Measurements from ENCODE around the gene SCAPER.

GRCh38 chr15:76812381-76812780, 92.8 kb downstream of the SCAPER start:
- no peak for TF ChIP-seq CTCF (tag by site-specific recombination; IDR thresholded peaks at IDR 0.05)
- no peak for TF ChIP-seq ZNF248 (tag by site-specific recombination; IDR thresholded peaks at IDR 0.05)
- TF ChIP-seq TCF7L2 (IDR thresholded peaks at IDR 0.05; ENCODE audit: borderline replicate concordance, low read depth, low read length), result no peak
- TF ChIP-seq YY1 (tag by site-specific recombination; IDR thresholded peaks at IDR 0.05), result no peak
- TF ChIP-seq ZNF274 (IDR thresholded peaks at IDR 0.05; ENCODE audit: low read length), result no peak
- TF ChIP-seq ZNF274 (tag by site-specific recombination; IDR thresholded peaks at IDR 0.05; ENCODE audit: borderline replicate concordance), result no peak
- TF ChIP-seq ZNF341 (tag by site-specific recombination; IDR thresholded peaks at IDR 0.05; ENCODE audit: low read depth), result no peak
- no peak for TF ChIP-seq ZNF449 (tag by site-specific recombination; IDR thresholded peaks at IDR 0.05)
- TF ChIP-seq ZNF121 (tag by site-specific recombination; IDR thresholded peaks at IDR 0.05), result no peak
- no peak for TF ChIP-seq ZBTB44 (tag by site-specific recombination; IDR thresholded peaks at IDR 0.05)
- TF ChIP-seq PBX3 (CRISPR knock-in tag; IDR thresholded peaks at IDR 0.05), result no peak
- TF ChIP-seq ZNF335 (tag by site-specific recombination; conservative IDR thresholded peaks at IDR 0.05), result no peak
- no peak for TF ChIP-seq ZBTB8A (tag by site-specific recombination; IDR thresholded peaks at IDR 0.05)

Data from HEK293 (cell line).